Measurements from ENCODE around the gene ZNF331. TPM values are rescaled to one million over a fixed set of nuclear protein-coding genes. Genes with fewer than 3 reads are reported as not detected.

Gene ZNF331
- total RNA-seq, 1 experiment from 2014 or later, result 16.1 TPM

- no peak for DNase-seq (ENCODE audit: low read depth)
These were observed 33.4 kb downstream of the ZNF331 start for GRCh38 chr19:53571339-53571738.

- DNase-seq (ENCODE audit: low read depth), result no peak
These were observed 39.2 kb downstream of the ZNF331 start for GRCh38 chr19:53576941-53577653.

GRCh38 chr19:53577968-53578367, 40.0 kb downstream of the ZNF331 start:
- DNase-seq (ENCODE audit: low read depth), result no peak

- no peak for DNase-seq (ENCODE audit: low read depth)
These were observed 41.6 kb downstream of the ZNF331 start for GRCh38 chr19:53579518-53579917.

- DNase-seq (ENCODE audit: low read depth), result no peak
These were observed 43.2 kb downstream of the ZNF331 start for GRCh38 chr19:53580871-53581835.

- no peak for DNase-seq (ENCODE audit: low read depth)
These were observed 43.9 kb downstream of the ZNF331 start for GRCh38 chr19:53581871-53582279.

- DNase-seq (ENCODE audit: low read depth), result no peak
These were observed 45.2 kb downstream of the ZNF331 start for GRCh38 chr19:53583181-53583580.

- no peak for DNase-seq (ENCODE audit: low read depth)
These were observed 48.3 kb downstream of the ZNF331 start for GRCh38 chr19:53586277-53586691.

GRCh38 chr19:53594811-53595509, 57.0 kb downstream of the ZNF331 start:
- DNase-seq (ENCODE audit: low read depth), result no peak

GRCh38 chr19:53595510-53595867, 57.5 kb downstream of the ZNF331 start:
- DNase-seq (ENCODE audit: low read depth), result no peak

- DNase-seq (ENCODE audit: low read depth), result no peak
These were observed 58.1 kb downstream of the ZNF331 start for GRCh38 chr19:53596056-53596455.

- DNase-seq (ENCODE audit: low read depth), result no peak
These were observed 59.1 kb downstream of the ZNF331 start for GRCh38 chr19:53597023-53597422.

- no peak for DNase-seq (ENCODE audit: low read depth)
These were observed 60.4 kb downstream of the ZNF331 start for GRCh38 chr19:53598361-53598760.

GRCh38 chr19:53600217-53600616, 62.3 kb downstream of the ZNF331 start:
- no peak for DNase-seq (ENCODE audit: low read depth)

GRCh38 chr19:53606031-53606430, 68.1 kb downstream of the ZNF331 start:
- no peak for DNase-seq (ENCODE audit: low read depth)

GRCh38 chr19:53608381-53608780, 70.4 kb downstream of the ZNF331 start:
- no peak for DNase-seq (ENCODE audit: low read depth)

GRCh38 chr19:53612762-53613526, 75.0 kb downstream of the ZNF331 start:
- DNase-seq (ENCODE audit: low read depth), result no peak

GRCh38 chr19:53621885-53622740, 84.2 kb downstream of the ZNF331 start:
- DNase-seq (ENCODE audit: low read depth), result no peak

- no peak for DNase-seq (ENCODE audit: low read depth)
These were observed 87.0 kb downstream of the ZNF331 start for GRCh38 chr19:53624771-53625545.

GRCh38 chr19:53626486-53626885, 88.5 kb downstream of the ZNF331 start:
- no peak for DNase-seq (ENCODE audit: low read depth)

Measured in LHCN-M2 (cell line).